Measurements from ENCODE around the gene ZNF433.

DNA sequence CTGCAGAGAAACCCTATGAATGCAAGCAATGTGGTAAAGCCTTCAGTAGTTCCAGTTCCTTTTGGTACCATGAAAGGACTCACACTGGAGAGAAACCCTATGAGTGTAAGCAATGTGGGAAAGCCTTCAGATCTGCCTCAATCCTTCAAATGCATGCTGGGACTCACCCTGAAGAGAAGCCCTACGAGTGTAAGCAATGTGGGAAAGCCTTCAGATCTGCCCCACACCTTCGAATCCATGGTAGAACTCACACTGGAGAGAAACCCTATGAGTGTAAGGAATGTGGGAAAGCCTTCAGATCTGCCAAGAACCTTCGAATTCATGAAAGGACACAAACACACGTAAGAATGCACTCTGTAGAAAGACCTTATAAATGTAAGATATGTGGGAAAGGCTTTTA is 56.0 kb downstream of the ZNF433 start:
- no peak for TF ChIP-seq EZH2 (IDR thresholded peaks at IDR 0.05; ENCODE audit: borderline replicate concordance, low read depth, low read length, severe bottlenecking)
- TF ChIP-seq, protein P1, sequence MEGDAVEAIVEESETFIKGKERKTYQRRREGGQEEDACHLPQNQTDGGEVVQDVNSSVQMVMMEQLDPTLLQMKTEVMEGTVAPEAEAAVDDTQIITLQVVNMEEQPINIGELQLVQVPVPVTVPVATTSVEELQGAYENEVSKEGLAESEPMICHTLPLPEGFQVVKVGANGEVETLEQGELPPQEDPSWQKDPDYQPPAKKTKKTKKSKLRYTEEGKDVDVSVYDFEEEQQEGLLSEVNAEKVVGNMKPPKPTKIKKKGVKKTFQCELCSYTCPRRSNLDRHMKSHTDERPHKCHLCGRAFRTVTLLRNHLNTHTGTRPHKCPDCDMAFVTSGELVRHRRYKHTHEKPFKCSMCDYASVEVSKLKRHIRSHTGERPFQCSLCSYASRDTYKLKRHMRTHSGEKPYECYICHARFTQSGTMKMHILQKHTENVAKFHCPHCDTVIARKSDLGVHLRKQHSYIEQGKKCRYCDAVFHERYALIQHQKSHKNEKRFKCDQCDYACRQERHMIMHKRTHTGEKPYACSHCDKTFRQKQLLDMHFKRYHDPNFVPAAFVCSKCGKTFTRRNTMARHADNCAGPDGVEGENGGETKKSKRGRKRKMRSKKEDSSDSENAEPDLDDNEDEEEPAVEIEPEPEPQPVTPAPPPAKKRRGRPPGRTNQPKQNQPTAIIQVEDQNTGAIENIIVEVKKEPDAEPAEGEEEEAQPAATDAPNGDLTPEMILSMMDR (IDR thresholded peaks at IDR 0.05; ENCODE audit: borderline replicate concordance, extremely low read depth, low read length, poor library complexity, severe bottlenecking), result no peak

Measured in DND-41 (cell line).